ENCODE measurements around the gene EDN1.
A peak's percentile ranks its signal among the peaks of the same experiment; 100 is the strongest.

Gene EDN1

GRCh38 chr6:12289933-12290820, at the start of gene EDN1:
EDN1 (plus strand) TSS chr6:12290361; CDS start chr6:12290630, 269 bp downstream.
- peak; percentile 46 for DNase-seq

GRCh38 chr6:12241493-12242175, 48.5 kb upstream of the EDN1 start:
- no peak for DNase-seq

DNA sequence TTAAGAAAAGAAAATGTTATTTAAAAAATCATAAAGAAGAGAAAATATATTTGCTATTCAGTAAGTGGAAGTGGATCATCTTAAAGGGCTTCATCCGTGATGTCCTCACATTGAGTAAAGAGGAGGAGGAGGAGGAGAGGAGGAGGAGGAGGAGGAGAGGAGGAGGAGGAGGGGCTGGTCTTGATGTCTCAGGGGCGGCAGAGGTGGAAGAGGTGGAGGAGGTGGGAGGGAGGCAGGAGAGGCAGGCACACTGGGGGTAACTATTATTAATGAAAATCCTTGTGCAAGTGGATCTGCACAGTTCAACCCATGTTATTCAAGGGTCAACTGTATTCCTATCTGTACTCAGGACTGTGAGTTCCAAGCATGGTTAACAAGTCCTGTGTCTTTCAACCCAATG, 47.0 kb upstream of the EDN1 start:
- no peak for DNase-seq

- no peak for DNase-seq
These were observed 44.8 kb upstream of the EDN1 start for GRCh38 chr6:12245360-12245759.

DNA sequence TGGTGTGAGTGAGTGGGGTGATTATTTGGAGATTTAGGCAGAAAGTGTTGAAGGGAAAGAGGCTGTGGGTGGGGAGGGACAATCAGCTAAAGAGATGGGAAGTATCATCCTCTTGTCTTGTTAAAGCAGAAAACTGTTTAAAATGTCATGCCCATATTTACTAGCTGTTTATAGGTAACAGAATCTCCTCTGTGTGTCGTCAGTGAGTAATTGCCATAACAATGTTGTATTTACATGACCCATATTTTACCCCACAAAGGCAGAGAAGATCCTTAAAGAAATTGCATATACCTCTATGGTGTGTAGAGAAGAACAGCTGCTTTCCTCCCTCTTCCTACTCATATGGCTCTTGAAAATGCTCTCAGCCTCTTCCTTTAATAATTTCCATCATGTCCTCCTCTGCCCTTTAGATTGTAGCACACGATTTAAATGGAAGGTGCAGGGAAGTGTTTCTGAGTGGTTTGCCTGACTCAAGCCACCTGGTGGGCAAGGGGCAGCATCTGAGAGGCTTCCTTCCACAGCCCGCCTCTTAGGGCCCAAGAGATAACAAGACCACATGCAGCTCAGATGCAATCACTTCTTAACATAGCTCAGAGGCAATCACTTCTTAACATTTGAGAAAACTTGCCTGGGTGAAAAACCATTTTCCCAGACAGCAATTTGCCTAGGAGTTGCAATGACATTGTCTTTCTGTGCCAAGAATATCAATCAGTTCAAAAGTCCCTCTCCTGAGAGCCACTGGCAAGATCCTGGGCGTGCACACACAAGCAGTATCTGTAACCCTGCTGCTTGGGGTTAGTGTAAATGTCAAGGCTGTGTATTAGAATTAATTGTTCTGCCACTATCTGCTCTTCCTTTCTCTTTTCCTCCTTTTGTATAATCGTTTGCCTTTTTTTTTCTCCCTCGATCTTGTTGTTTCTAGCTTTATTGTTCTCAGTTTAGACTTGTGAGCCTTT, 44.1 kb upstream of the EDN1 start:
- no peak for DNase-seq

GRCh38 chr6:12246900-12247299, 43.3 kb upstream of the EDN1 start:
- DNase-seq: no peak

- DNase-seq: no peak
These were observed 40.4 kb upstream of the EDN1 start for GRCh38 chr6:12249541-12250382.

- DNase-seq: no peak
These were observed 39.8 kb upstream of the EDN1 start for GRCh38 chr6:12250383-12250770.

- no peak for DNase-seq
These were observed 36.0 kb upstream of the EDN1 start for GRCh38 chr6:12254210-12254609.

DNA sequence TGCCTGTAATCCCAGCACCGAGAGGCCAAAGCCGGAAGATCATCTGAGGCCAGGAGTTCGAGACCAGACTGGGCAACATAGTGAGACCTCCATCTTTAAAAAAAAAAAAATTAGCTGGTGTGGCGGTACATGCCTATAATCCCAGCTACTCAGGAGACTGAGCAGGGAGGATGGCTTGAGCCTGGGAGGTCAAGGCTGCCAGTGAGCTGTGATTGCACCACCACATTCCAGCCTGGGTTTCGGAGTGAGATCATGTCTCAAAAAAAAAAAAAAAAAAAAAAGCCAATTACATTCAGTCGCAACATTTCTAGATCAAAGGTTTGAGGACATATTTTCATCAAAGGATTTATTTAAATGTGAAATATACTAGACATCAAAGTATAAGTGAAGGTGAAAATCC, 32.0 kb upstream of the EDN1 start:
- no peak for DNase-seq

DNA sequence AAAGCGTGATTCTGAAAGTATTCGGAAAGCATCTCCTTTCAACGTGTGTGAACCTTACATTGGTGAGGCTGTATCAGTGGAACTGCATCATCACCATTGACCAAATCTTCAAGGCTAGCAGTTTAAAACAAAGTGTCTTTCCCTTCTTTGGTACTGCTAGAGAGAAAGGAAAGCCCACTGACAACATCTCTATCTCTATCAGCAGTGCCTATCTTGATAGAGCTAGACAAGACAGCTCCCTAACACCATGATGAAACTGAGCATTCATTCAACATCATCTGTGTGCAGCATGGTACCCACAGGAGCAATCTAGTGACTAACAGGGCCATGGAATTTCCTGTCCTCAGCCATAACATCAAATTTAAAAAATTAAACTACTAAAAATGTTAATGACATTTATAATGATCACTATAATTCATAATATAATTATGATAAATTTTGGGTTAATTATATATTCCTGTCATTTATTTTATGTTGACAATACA, 31.5 kb upstream of the EDN1 start:
- no peak for DNase-seq

GRCh38 chr6:12260458-12261093, 29.6 kb upstream of the EDN1 start:
- no peak for DNase-seq

DNA sequence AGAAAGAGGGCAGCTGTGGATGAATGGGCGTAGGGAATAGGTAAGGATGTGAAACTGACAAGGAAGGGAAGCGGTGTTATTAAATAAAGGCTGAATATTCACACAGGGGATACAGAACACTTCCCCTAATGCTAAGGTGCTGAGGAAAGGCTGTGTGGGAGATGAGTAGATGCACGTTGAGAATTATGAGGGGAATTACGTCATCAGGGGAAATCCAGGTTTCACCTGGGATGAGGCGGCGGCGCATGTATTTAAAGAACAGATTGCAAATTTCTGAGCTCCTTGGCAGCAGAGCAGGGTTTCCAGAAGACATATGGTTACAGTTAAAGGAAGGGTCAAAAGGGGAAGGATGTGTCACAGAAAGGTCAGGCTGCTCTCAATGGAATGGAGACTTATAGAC, 28.7 kb upstream of the EDN1 start:
- no peak for DNase-seq

DNA sequence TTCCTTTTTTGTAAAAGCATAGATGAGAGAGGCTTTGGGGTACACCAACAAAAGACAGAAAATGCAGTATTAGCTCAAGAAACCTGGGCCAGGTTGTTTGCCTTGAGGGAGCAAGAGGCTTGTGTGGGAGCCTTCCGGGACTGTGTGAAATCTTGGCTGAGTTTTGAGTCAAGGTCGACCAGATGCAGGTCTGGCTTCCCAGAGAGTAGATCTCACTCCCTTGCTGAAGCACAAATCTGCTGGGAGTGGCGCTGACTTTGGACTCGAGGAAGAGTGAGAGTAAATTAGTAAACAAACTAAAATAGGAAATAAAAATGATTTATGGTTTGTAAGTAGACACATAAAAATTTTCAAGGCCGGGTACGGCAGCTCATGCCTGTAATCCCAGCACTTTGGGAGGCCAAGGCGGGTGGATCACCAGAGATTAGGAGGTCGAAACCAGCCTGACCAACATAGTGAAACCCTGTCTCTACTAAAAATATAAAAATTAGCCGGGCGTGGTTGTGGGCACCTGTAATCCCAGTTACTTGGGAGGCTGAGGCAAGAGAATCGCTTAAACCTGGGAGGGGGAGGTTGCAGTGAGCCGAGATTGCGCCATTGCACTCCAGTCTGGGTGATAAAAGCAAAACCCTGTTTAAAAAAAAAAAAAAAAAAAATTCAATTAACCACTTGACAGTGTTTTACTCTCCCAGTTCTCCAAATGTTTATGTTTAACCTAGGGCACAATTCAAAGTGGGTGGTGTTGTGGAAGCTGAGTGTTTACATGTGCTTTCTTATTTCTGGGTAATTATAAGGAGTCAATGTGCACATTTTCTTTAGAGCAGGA, 27.7 kb upstream of the EDN1 start:
- no peak for DNase-seq

DNA sequence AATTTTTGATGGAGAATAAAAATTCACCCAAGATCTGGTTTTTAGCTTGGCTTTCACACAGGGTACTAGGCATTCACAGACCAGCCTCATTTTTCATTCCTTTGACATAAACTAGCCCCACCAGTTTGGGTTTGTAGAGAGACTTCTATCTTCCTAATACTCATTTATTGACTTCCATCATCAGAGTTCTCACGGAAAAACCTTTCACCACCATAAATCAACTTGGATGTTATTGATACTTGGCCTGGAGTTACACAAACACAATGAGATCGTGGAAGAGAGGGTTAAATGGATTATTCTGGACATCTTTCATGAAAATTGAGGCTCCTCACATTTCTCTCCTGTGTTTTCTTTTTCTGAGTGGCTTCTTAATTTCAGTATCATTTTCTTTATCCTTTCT, 26.8 kb upstream of the EDN1 start:
- DNase-seq: no peak

- no peak for DNase-seq
These were observed 25.5 kb upstream of the EDN1 start for GRCh38 chr6:12264671-12265070.

GRCh38 chr6:12265296-12265695, 24.9 kb upstream of the EDN1 start:
- no peak for DNase-seq

GRCh38 chr6:12265791-12266190, 24.4 kb upstream of the EDN1 start:
- DNase-seq: no peak

DNA sequence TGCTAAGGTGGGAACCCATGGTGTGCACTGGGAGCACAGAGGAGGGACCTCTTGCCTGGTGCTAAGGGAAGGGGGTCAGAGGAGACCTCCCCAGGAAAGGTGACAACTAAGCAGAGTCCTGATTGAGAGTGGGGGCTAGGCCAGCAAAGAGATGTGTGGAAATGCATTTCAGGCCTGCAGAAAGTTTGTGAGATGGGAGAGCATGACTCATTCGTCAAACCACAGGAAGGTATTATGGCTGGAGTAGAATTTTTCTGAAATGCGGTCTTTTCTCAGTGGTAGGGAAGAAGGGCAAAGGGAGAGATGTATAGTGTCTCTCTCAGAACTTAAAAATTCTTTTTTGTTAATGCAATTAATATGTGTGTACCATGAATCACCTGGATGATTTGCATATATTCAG, 23.6 kb upstream of the EDN1 start:
- DNase-seq: no peak

- DNase-seq: no peak
These were observed 21.1 kb upstream of the EDN1 start for GRCh38 chr6:12269110-12269509.
